Astrocyte (in vitro differentiated cells and primary cell): Measurements from ENCODE around the gene BHLHE40.

Source experiments
- CTCF ChIP-seq: IDR thresholded peaks from 2 replicates; pipeline ENCODE4 v1.5.1; 2011; ENCODE audit warnings: low read depth, mild to moderate bottlenecking, inconsistent platforms, low read length, moderate library complexity; ENCODE audit not compliant: insufficient read depth
- EZH2 ChIP-seq: IDR thresholded peaks from 2 replicates; pipeline ENCODE4 v1.6.1; 2012; ENCODE audit warnings: mild to moderate bottlenecking, low read length, inconsistent platforms; ENCODE audit not compliant: insufficient read depth

DNA sequence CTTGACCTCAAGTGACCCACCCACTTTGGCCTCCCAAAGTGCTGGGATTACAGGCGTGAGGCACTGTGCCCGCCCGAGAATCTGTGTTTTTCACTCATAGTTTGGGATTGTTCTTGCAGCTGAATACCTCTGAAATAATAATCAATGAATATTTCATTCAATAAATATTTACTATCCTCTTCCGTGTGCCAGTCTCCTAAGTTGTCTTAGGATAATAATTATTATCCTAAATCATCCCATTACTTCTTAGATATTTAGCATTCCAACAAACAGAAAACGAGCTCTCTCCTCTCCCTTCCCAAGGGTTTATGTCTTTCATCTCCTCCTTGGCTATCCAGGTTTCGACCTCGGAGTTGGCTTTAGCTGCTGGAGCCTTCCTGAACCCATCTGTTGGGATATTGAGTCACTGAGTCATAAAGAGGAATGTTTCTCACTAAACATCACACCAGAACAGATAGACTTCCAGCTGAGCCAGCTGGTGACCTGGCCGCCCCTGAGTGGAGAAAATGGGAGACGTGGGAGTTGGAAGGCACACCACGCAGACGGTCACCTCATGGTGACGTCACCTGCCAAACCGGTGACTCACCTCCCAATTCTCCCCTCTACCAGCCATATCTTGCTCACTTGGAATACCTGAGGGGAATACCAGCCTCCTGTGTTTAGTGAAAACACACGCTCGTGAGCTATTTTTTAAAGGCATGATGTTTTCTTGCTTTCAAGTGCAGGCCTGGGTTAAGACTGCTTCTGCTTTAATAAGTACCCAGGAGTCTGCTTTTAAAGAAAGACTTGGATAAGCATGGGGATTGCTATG, 43.9 kb downstream of the BHLHE40 start:
- TF ChIP-seq CTCF (no peak), EZH2 (no peak)
